Left renal cortex interstitium (tissue), 4 donors: ENCODE measurements around the gene FAM209A. TPM values are rescaled to one million over a fixed set of nuclear protein-coding genes. Genes with fewer than 3 reads are reported as not detected.
A peak's percentile ranks its signal among the peaks of the same experiment; 100 is the strongest.
"Not testable (repeated sequence)": the region's sequence is repeated elsewhere in the genome, so short reads cannot be mapped to it uniquely, and the experiment has no call there.

ENCODE experiments used
- DNase-seq, 4 donors: peaks; one replicate each; pipeline ENCODE4 v3.0.0-alpha.2; 2013; ENCODE audit warnings: low read depth in 4 of 4, low spot score in 2 of 4, missing footprints in 1 of 4
- polyA plus RNA-seq, 4 donors: library from polyadenylated mRNA; unstranded; fragments of 120-200 nt; gene quantifications; one replicate each; pipeline ENCODE4 v1.2.1, GENCODE V29; 2013; ENCODE audit not compliant: insufficient read length in 4 of 4

FAM209A gene
- polyA plus RNA-seq, 4 donors, result 0.49 to 0.55 TPM; not detected in 2

GRCh38 chr20:56537997-56538396 is 13.5 kb downstream of the FAM209A start:
- DNase-seq, result no peak

GRCh38 chr20:56540415-56540814 is 15.9 kb downstream of the FAM209A start:
- DNase-seq, result no peak

- no peak for DNase-seq
Observed at GRCh38 chr20:56542489-56543030, 18.0 kb downstream of the FAM209A start.

GRCh38 chr20:56551571-56551970 is 27.0 kb downstream of the FAM209A start:
- no peak for DNase-seq

GRCh38 chr20:56552911-56553629 is 28.5 kb downstream of the FAM209A start:
- DNase-seq, result no peak

GRCh38 chr20:56554869-56555268 is 30.3 kb downstream of the FAM209A start:
- DNase-seq, result peak in 1 of 4 donors; percentile 3

- no peak for DNase-seq
Observed at GRCh38 chr20:56558968-56559367, 34.4 kb downstream of the FAM209A start.

- not testable (repeated sequence) for DNase-seq
Observed at GRCh38 chr20:56564526-56564925, 40.0 kb downstream of the FAM209A start.

GRCh38 chr20:56565511-56565910 is 41.0 kb downstream of the FAM209A start:
- no peak for DNase-seq

- DNase-seq, result peak in 1 of 4 donors; percentile 6
Observed at GRCh38 chr20:56566621-56567020, 42.1 kb downstream of the FAM209A start.

GRCh38 chr20:56570832-56571231 is 46.3 kb downstream of the FAM209A start:
- no peak for DNase-seq

- no peak for DNase-seq
Observed at GRCh38 chr20:56572172-56572571, 47.6 kb downstream of the FAM209A start.

GRCh38 chr20:56573986-56574385 is 49.4 kb downstream of the FAM209A start:
- DNase-seq, result no peak

- DNase-seq, result no peak
Observed at GRCh38 chr20:56574531-56575142, 50.1 kb downstream of the FAM209A start.

GRCh38 chr20:56575157-56575556 is 50.6 kb downstream of the FAM209A start:
- no peak for DNase-seq

Other genes starting within 250 kb of the FAM209A start
- gene FAM210B, start 165.8 kb upstream of the FAM209A start, polyA plus RNA-seq, result 10 to 100 TPM; 36.2 to 47.1 (median 38.9) TPM
- 10 to 100 TPM; 14.8 to 16.1 (median 15.1) TPM for gene AURKA, start 132.5 kb upstream of the FAM209A start, polyA plus RNA-seq
- 10 to 100 TPM; 39.6 to 43.8 (median 41.0) TPM for gene CSTF1, start 132.1 kb upstream of the FAM209A start, polyA plus RNA-seq
- 1 to 10 TPM; 3.4 to 3.8 (median 3.7) TPM for gene CASS4, start 112.5 kb upstream of the FAM209A start, polyA plus RNA-seq
- gene RTF2, start 56.1 kb upstream of the FAM209A start, polyA plus RNA-seq, result 100 to 1,000 TPM; 119 to 133 (median 125) TPM
- under 1 TPM in 2 of 4 donors, not detected in 2; 0.33 to 0.43 TPM for gene FAM209B, start 8.5 kb downstream of the FAM209A start, polyA plus RNA-seq
- gene TFAP2C, start 104.6 kb downstream of the FAM209A start, polyA plus RNA-seq, result 1 to 10 TPM in 1 of 4 donors, under 1 TPM in 3; 0.72 to 1.2 (median 0.88) TPM